Keratinocyte (primary cell): ENCODE data around the gene TUBA1B. TPM values are rescaled to one million over a fixed set of nuclear protein-coding genes. Genes with fewer than 3 reads are reported as not detected.
A peak's percentile ranks its signal among the peaks of the same experiment; 100 is the strongest.

ENCODE experiments used
- DNase-seq: peaks from one replicate; pipeline ENCODE4 v3.0.0-alpha.2; 2011; ENCODE audit warnings: low read depth, missing footprints, low spot score
- FAIRE-seq: peaks from 2 replicates; lab custom pipeline; 2011; peaks lifted over from hg19 to GRCh38; lab: Jason Lieb, UNC
- H2AFZ ChIP-seq: 2 replicates; pipeline ENCODE4 v1.6.0; 2012; ENCODE audit warnings: low read length, control low read depth, inconsistent platforms; ENCODE audit not compliant: control insufficient read depth
- H3K27ac ChIP-seq: 2 replicates; pipeline ENCODE4 v1.5.1; 2011; ENCODE audit warnings: low read length; ENCODE audit not compliant: control insufficient read depth, insufficient read depth
- H3K27me3 ChIP-seq: 3 replicates; pipeline ENCODE4 v1.6.0; 2011; ENCODE audit warnings: low read length; ENCODE audit not compliant: control insufficient read depth, insufficient read depth; ENCODE audit errors: extremely low read depth
- H3K36me3 ChIP-seq, 2 experiments: 2 replicates in 1 of 2; 3 replicates in 1 of 2; pipeline ENCODE4 v1.5.1; 2011; ENCODE audit warnings: low read length in 2 of 2, mild to moderate bottlenecking in 1 of 2; ENCODE audit not compliant: control insufficient read depth in 2 of 2, insufficient read depth in 2 of 2; ENCODE audit errors: extremely low read depth in 1 of 2
- H3K4me1 ChIP-seq: 3 replicates; pipeline ENCODE4 v1.5.1; 2011; ENCODE audit warnings: low read length; ENCODE audit not compliant: control insufficient read depth, insufficient read depth; ENCODE audit errors: extremely low read depth
- H3K4me2 ChIP-seq: 3 replicates; pipeline ENCODE4 v1.6.0; 2011; ENCODE audit warnings: low read depth, low read length; ENCODE audit not compliant: control insufficient read depth, insufficient read depth; ENCODE audit errors: extremely low read depth
- H3K4me3 ChIP-seq, 3 experiments: fragments of 200-600 bp in 1 of 3; sonication (generic) in 1 of 3; 2 replicates in 2 of 3; 3 replicates in 1 of 3; pipeline ENCODE4 v1.5.1; 2011 to 2016; ENCODE audit warnings: low read length in 3 of 3, mild to moderate bottlenecking in 3 of 3, control low read depth in 2 of 3, inconsistent platforms in 1 of 3, low read depth in 1 of 3, mixed read lengths in 1 of 3, mixed run types in 1 of 3, moderate library complexity in 1 of 3; ENCODE audit not compliant: control insufficient read depth in 2 of 3, insufficient read depth in 2 of 3; ENCODE audit errors: extremely low read depth in 1 of 3
- H3K79me2 ChIP-seq: 2 replicates; pipeline ENCODE4 v1.6.0; 2012; ENCODE audit warnings: low read length; ENCODE audit not compliant: control insufficient read depth, insufficient read depth
- H3K9ac ChIP-seq: 3 replicates; pipeline ENCODE4 v1.6.0; 2011; ENCODE audit warnings: low read length; ENCODE audit not compliant: control insufficient read depth, insufficient read depth; ENCODE audit errors: extremely low read depth
- H3K9me1 ChIP-seq: 3 replicates; pipeline ENCODE4 v1.6.0; 2011; ENCODE audit warnings: low read length; ENCODE audit not compliant: control insufficient read depth, insufficient read depth; ENCODE audit errors: extremely low read depth
- H3K9me3 ChIP-seq: 2 replicates; pipeline ENCODE4 v1.5.1; 2012; ENCODE audit warnings: low read depth, low read length; ENCODE audit not compliant: control insufficient read depth
- H4K20me1 ChIP-seq: 3 replicates; pipeline ENCODE4 v1.6.0; 2011; ENCODE audit warnings: low read length; ENCODE audit not compliant: control insufficient read depth, insufficient read depth; ENCODE audit errors: extremely low read depth
- CTCF ChIP-seq, 3 experiments: IDR thresholded peaks in 1 of 3; conservative IDR thresholded peaks in 1 of 3; optimal IDR thresholded peaks in 1 of 3; 2 replicates in 2 of 3; 3 replicates in 1 of 3; pipeline versions ENCODE3 to v1.5.1; 2011; ENCODE audit warnings: low read length in 3 of 3, mild to moderate bottlenecking in 3 of 3, moderate library complexity in 2 of 3, control low read depth in 1 of 3, inconsistent platforms in 1 of 3; ENCODE audit not compliant: insufficient read depth in 2 of 3; ENCODE audit errors: extremely low read depth in 1 of 3
- EZH2 ChIP-seq: IDR thresholded peaks from one replicate; pipeline ENCODE4 v1.6.1; 2012; ENCODE audit warnings: inconsistent platforms, mild to moderate bottlenecking, low read length, moderate library complexity
- dilution Hi-C: fragments of 300-500 bp; cut with MboI; formaldehyde crosslinking; loops from one replicate; pipeline ENCODE4 v1.7.0; 2020; ENCODE audit warnings: low sequenced_read_pairs; ENCODE audit not compliant: extremely low pct_ligation_motif_present
- polyA plus RNA-seq, 5 experiments: library from polyadenylated mRNA; depleted of rRNA in 3 of 5; stranded (reverse) in 3 of 5; stranded (forward) in 1 of 5; unstranded in 1 of 5; fragments of >200 nt; gene quantifications; 1 replicate in 1 of 5; 2 replicates in 3 of 5; 3 replicates in 1 of 5; pipeline versions ENCODE4 v1.2.1 to v1.2.3, GENCODE V29; 2011 to 2012; ENCODE audit warnings: missing spikeins in 2 of 5, low read depth in 1 of 5, low replicate concordance in 1 of 5

Gene TUBA1B
- polyA plus RNA-seq, 1 donor (not counting 4 experiments of a cell fraction or from before 2014, with no cell fraction given) = 2,055 TPM

GRCh38 chr12:49093792-49094159 lies 37.4 kb downstream of the TUBA1B start:
- H3K4me3 ChIP-seq = no peak overlapping the region

GRCh38 chr12:49092816-49093406 lies 38.3 kb downstream of the TUBA1B start:
- no peak for FAIRE-seq
- no peak overlapping the region for H3K4me3 ChIP-seq

More at GRCh38 chr12:49093792-49094159, 37.4 kb downstream of the TUBA1B start:
- FAIRE-seq (no peak), DNase-seq (no peak)
- Histone ChIP-seq H3K27ac (no peak overlapping the region), H3K4me1 (peaks cover 14% of the 10 kb centered on the region), H3K4me2 (peak overlapping the region; percentile 41), H3K9me3 (no peaks in the 10 kb centered on the region), H4K20me1 (no peaks in the 10 kb centered on the region), H2AFZ (no peak overlapping the region), H3K27me3 (peaks cover 67% of the 10 kb centered on the region), H3K79me2 (no peaks in the 10 kb centered on the region), H3K9ac (no peak overlapping the region), H3K36me3 (peaks cover 7 to 11% of the 10 kb centered on the region in 2 experiments), H3K9me1 (no peaks in the 10 kb centered on the region)
- TF ChIP-seq CTCF (optimal IDR thresholded peaks at IDR 0.05 in 1 of 3, IDR thresholded peaks at IDR 0.05 in 1 of 3, conservative IDR thresholded peaks at IDR 0.05 in 1 of 3; ENCODE audit: extremely low read depth in 1 of 3, insufficient read depth in 2 of 3, low read length in 3 of 3) (no peak), EZH2 (no peak)
- dilution Hi-C loops = no loop called here

More at GRCh38 chr12:49092816-49093406, 38.3 kb downstream of the TUBA1B start:
- DNase-seq = no peak
- no peak overlapping the region for H3K4me2 ChIP-seq
- dilution Hi-C loops = no loop called here
- peaks cover 73% of the 10 kb centered on the region for H3K27me3 ChIP-seq
- TF ChIP-seq CTCF (optimal IDR thresholded peaks at IDR 0.05 in 1 of 3, IDR thresholded peaks at IDR 0.05 in 1 of 3, conservative IDR thresholded peaks at IDR 0.05 in 1 of 3; ENCODE audit: extremely low read depth in 1 of 3, insufficient read depth in 2 of 3, low read length in 3 of 3) (no peak), EZH2 (no peak)
- peaks cover 7 to 11% of the 10 kb centered on the region in 2 experiments for H3K36me3 ChIP-seq
- H3K9ac ChIP-seq = no peak overlapping the region
- no peak overlapping the region for H3K27ac ChIP-seq
- H3K9me3 ChIP-seq = no peaks in the 10 kb centered on the region
- H2AFZ ChIP-seq = no peak overlapping the region
- no peaks in the 10 kb centered on the region for H3K79me2 ChIP-seq
- H3K9me1 ChIP-seq = no peaks in the 10 kb centered on the region
- peaks cover 14% of the 10 kb centered on the region for H3K4me1 ChIP-seq
- no peaks in the 10 kb centered on the region for H4K20me1 ChIP-seq
